ENCODE results near the gene BPIFB3.

GRCh38 chr20:33026072-33026778, 27.5 kb upstream of the BPIFB3 start:
- TF ChIP-seq CTCF (IDR thresholded peaks at IDR 0.05): no peak
- no peak for TF ChIP-seq POLR2A (IDR thresholded peaks at IDR 0.05)
